Activated T-helper 9 cell treated with anti-CD3 and anti-CD28 coated beads, Interleukin-2, amount 50 U/mL, for 16 hours (primary cell): ENCODE measurements around the gene RAB17.
"Not testable (repeated sequence)": the region's sequence is repeated elsewhere in the genome, so short reads cannot be mapped to it uniquely, and the experiment has no call there.

Experiments used
- DNase-seq: peaks from one replicate; pipeline ENCODE4 v3.0.0-alpha.2; 2020; ENCODE audit warnings: low read depth

The RAB17 gene

DNA sequence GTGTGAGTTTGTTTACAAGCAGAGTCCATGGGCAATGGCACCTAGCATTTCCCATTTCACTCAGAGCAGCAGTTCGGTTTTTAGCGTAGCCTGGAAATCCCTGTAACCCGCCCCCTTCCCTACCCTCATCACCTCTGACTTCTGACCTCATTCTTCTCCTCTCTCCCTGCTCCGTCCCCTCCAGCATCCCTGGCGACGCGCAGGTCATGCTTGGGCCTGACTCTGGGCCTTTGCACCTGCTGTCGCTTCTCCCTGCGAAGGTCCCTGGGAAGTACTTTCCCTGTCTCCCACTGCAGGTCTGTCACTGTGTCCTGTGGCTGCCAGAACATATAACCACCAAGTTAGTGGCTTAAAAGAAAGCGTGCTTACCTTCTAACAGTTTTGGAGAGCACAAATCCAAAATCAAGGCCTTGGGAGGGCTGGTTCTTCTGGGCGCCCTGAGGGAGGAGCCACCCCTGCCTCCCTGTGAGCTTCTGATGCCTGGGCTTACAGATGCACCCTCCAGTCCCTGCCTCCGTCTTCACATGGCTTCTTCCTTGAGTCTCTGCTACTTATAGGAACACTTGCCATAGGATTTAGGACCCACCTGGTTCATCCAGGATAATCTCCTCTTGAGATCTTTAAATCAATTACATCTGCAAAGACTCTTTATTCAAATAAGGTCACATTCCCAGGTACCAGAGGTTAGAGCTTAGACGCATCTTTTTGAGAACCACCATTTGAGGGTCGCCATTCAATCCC is 8.1 kb upstream of the RAB17 start:
- no peak for DNase-seq

DNA sequence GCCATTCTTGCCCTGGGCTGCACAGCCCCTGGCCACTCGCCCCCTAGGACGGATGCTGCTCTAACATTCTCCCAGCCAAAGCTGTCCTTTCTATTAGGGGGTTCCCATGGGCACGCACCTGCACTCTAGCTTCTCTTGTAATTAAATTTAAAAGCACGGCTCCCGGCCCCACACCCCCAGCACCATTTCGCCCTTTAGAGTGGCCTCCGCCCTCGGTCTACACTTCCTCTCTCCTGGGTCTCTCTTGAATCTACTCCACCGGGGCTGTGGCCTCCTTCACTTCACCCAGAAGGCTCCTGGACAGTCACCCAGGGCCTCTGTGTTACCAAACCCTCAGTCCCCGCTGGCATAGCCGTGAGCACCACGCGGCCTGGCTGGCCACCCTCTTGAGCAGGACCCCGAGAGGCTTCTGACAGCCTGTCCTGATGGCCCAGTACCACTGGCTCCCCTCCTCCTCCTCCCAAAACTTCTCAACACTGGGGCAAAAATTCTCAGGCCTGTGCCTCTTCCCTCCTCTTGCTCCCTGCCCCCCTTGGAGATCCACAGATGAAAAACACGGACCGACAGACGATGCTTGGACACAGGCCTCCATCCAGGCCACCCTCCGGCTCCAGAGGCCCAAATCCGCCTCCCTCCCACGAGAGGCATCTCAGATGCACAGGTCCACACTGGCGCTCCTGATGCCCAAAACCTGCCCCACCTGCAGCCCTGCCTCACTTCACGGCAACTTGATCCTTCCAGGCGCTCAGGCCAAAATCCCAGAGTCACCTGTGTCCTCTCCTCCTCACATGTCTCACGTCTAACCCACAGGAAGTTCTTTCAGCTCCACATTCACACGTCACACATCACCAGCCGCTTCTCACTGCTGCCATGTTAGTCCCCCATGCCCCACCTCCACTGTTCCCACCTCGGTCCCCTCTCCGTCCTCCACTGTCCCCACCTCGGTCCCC is 6.9 kb upstream of the RAB17 start:
- no peak for DNase-seq

DNA sequence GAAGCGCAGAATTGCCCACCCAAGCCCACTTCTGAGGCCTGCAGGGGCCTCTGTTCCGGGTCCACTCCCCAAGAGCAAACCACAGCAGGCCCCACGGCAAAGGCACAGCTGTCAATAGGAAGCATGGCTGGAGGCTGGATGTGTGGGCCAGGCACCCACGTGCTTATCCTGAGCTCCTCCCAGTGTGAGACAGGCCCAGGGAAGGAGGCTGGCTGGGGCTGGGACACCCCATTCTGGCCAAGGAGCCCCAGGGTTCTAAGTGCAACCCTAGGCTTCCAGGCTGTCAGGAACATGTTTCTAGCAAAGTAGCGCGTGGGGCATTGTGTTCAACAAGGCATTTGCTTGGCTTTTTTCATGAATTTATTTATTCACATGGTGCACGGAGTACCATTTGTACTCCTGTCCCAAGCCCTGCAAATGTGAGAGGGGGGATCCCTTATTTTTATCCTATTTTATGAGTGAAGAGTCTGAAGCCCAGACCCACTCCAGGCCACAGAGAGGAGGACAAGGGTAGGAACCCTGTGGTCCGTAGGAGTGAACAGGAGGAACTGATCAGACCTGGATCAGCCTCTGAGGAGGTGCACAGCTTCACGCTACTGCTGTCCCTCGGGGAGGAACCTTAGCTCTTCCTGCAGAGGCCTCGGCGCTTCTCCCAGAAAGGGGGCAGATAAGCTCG is 6.1 kb upstream of the RAB17 start:
- DNase-seq, result no peak

DNA sequence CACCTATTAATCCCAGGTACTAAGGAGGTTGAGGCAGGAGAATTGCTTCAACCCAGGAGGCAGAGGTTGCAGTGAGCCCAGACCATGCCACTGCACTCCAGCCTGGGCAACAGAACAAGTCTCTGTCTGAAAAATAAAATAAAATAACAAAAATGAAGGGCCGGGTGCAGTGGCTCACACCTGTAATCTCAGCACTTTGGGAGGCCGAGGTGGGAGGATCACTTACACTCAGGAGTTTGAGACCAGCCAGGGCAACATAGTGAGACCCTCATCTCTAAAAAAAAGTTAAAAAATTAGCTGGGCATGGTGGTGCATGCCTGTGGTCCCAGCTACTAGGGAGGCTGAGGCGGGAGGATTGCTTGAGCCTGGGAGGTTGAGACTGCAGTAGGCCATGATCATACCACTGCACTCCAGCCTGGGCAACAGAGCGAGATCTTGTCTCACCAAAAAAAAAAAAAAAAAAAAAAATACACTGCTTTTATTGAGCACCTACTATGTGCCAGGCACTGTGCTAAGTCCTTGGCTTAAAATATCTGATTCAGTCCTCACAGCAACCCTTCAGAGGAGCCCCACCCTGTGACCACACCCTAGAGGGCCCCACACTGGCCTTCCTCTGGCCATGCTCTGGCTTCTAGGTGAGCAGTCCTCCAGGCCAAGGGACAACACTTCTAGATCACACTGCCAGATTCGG is 5.4 kb upstream of the RAB17 start:
- DNase-seq, result not testable (repeated sequence)

DNA sequence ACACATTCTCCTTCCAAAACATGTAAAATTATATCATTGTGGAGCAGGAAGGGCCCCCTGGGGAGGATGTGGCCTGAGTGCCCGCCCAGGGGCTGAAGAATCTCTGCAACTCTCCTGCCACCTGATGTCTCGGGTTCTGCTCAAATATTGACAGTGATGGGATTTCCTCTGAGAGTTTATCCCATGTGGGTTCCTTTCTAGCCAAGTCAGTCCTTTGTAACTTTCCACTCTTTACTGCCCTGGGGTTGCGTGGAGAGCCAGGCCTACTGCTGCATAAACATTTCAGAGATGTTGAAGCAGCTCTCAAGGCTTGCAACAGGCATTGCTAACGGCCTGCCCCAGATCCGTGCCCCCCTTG is 4.0 kb upstream of the RAB17 start:
- DNase-seq, result no peak

DNA sequence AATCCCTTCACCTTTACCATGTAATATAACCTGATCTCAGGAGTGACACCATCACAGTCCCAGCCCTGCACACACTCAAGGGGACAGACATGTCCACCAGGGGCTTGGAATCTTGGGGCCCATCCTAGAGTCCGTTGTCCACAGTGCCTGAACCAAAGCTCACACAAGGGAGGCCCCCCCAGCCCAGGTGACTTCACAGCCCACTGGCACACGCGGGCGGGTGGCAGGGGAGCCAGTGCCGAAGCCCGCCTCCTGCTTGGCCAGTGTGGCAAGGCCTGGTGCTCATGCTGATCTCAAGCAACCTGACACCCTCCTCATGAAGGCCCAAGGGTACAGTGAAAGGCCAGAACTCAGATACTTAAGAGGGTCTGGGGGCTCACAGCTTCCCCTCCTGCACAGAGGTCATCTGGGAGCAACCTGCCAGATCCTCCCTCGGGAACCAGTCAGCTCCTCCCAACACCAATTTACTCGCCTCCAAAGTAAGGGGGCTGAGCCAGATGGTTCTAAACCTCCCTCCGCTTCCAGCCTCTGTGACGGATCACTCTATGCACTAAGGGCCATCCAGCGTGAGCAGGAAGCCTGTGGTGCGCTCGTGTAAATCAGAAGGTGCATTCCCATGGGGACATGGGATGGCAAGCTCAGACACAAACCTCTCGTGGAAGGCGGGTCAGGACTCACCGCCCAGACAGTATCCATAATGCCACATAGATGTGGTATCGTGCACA is 3.2 kb upstream of the RAB17 start:
- DNase-seq, result no peak

DNA sequence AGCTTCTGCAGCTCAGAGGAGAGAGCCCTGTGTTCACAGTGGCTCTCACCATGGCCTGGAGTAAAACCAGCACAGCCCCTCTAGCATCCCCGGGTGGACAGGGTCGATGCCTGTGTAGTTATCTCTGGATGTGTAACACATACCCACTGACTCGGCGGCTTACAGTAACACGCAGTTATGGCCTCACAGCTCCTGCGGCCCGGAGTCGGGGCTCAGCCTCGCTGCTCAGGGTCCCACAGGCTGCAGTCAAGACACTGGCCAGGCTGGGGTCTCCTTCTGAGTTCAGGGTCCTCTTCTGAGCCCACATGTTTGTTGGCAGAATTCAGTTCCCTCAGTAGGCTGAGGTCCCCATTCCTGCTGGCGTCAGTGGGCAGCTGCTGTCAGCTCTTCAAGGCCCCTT is 2.5 kb upstream of the RAB17 start:
- DNase-seq, result no peak

DNA sequence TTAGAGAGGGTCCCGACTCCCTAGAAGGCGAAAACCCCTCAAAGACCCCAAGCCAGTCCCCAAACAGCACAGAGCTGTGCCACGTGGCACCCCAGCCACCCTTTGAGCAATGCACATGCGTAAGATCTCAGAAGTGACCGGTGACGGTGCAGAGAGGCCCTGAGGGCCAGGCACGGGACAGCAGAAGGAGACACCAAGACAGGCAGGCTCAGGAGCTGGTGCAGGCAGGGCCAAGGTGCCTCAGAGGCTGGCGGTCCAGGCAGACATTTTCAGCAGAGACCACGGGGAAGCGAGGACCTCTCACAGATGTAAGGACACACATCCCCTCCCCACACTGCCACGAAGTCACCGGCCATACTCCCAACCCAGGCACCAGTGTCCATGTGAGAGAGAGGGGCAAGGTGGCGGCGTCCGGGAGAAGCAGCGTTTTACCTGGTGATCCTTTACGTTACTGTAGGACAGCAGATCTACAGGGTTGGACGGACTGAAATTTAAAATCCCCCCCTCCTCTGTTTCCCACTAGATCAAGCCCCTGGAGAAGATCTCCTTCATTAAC is 2.0 kb upstream of the RAB17 start:
- no peak for DNase-seq

DNA sequence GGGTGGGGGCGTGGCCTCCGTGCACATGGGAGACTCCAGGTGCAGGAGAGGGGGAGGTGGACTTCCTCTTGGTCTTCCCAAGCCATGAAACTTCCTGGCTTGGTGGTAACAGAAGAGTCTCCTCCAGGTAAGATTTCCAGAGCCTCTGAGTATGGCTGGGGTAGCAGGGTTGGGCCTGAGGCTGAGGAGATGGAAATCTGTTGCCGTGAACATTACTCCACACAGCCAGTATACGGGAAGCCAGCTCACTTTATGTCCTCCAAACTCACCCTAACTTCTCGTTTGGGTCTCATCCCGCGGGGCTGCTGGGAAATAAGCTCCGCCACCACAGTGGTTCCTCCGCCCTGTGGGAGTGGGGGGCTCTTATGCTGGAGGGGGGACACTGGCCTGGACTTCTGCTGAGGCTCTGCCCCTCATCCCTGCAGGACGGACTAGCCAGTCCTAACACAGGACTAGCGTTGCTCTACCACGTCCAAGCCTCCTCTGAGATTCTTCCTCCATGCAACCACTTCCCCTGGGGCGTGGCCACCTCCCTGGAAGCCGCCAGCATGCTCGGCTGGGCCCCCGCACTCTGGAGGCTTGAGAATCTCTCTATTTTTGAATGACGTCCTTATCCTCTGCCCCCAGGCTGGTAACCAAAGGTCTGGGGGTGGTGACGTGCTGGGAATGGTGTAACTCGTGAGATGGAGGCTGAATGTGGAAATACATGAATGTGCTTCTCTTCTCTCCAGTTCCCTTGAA is 777 bp upstream of the RAB17 start:
- no peak for DNase-seq

DNA sequence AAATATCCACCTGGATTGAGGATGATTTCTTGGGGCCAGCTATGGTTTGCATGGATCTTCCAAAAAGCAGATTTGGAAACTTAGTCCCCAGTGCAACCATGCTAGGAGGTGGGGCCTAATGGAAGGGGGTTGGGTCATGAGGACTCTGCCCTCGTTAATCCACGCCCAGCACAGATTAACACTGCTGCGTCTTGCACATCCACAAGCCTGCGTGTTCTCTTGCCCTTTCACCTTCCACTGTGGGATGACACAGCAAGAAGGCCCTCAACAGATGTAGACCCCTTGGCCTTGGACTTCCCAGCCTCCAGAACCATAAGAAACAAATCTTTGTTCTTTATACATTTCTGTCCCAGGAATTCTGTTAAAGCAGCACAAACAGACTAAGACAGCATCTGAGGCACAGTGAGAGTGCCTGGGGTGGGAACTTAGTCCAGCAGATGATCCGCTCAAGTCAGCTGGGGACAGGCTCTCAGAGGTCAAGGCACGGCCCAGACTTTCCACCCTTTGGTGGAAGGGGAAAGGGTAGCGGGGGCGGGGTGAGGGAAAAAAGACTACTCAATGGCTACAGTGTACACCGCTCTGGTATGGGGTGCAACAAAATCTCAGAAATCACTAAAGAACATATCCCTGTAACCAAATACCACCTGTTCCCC is 2.4 kb downstream of the RAB17 start:
- no peak for DNase-seq

DNA sequence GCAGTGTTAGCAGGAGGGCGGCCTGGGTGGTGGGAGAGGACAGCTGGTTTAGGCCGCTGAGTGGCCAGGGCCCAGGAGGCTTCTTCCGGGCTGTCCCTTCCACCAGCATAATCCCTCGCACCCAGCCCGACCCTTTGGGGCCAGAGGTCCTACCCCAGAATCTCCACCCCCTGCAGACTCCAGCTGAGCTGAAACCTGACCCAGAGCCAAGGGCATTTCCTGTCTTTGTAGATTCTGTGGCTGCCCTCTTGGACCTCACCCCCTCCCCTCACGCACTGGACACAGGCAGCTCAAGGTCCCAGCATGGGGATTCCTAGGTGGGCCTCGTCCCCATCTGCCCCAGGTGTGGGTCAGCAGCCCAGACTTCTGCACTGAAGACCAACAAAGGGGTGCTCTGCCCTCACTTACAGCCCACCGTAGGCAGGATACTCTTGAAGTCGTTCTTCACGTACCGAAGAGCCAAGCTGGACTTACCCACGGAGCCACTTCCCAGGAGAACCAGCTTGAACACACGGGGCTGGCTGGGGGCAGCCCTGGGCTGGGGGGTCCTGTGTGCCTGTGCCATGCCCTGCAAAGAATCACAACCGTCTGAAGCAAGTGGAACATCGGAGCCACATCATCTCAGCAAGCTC is 4.8 kb downstream of the RAB17 start:
- no peak for DNase-seq

DNA sequence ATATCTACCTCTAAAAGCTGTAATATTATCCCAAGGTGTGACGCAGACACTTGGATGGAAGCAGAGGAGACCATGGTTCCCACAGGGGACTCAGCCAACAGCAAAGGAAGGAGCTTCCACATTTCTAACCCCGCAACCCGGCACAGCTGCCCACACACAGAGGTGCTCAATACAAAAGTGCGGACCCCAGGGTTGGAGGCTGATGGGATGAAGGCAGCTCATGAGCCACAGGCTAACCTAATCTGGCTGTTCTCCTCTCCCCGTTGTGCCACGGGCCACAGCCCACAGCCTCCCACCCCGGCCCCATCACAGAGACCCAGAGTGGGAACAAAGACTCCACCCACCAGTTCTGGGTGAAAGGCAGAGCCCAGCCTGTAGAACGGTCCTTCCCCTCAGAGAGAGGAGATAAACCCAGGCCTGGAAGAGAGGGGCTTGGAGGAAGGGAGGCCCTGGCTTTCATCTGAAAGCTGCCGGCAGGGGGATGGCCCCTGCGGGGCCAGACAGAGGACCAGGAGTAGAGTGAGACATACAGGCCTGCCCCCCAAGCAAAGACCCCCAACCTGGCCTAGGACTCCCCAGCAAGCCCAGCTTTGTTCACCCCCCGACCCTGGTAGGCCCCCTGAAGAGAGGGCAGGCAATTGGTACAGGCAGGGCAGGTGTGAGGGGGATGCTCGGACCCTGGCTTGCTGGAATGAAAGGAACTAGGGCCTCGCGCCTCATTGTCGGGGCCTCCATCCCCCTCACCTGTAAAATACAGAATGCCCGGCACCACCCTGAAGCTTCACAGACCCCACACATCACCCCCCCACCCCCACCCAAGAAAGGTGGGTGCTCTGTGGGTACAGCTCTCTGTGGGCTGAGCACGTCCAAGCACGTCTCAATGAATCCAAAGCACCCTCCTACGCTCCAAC is 6.9 kb downstream of the RAB17 start:
- no peak for DNase-seq

DNA sequence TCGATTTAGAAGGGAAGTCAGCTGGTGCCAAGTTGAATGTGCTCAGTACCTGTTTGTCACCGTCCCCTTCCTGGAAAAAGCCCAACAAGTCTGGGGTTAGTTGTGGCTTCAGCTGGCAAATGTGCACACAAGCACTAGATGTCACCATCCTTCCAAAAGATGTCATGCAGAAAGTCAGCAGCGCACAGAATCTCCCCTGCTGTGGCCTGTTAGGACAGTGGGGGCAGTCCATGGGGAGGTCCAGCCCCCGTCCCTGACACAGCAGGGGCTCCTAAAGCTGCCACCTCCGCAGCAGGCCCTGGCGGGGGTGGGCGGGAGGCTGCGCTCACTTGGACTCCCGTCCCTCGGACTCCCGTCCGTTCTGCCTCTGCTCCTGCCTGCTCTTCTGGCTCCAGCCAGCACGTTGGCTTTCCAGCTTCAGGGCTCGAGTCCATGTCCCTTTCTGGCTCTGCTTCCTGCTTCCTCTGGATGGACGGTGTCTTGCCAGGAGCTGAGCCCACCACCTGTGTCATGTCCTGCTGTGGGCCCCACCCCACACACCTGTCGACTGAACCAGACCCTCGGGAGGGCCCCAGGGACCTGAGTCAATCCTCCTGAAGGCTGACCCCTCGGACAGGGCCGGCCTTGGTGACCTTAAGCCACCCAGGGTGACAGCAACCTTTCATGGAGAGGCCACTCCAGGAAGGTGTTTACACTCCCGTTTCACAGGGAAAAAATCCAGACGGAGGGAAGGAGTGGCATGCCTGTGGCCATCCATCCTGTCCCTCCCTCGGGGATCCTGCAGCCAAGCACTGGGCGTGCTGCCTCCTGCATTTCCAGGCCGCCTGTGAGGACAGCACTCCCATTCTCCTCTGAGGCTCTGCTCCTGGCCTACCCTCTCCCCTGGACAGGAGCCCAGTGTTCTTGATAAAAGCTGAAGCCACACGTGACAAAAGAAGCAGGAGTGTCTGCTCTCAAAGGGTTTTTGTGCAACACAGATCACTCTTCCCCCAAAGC is 8.5 kb downstream of the RAB17 start:
- DNase-seq, result no peak

DNA sequence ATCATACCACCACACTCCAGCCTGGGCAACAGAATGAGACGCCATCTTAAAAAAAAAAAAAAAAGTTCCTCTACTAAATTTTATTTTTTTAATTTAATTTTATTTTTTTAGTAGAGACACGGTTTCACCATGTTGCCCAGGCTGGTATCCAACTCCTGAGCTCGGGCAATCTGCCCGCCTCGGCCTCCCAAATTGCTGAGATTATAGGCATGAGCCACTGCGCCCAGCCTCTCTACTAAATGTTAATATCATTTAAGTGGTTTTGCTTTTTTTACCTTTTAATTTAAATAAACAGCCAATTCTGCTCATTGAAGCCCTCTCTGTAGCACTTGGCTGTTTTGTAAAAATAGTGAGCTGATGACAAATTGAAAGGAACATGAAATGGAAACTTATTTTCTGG is 9.2 kb downstream of the RAB17 start:
- DNase-seq, result no peak

DNA sequence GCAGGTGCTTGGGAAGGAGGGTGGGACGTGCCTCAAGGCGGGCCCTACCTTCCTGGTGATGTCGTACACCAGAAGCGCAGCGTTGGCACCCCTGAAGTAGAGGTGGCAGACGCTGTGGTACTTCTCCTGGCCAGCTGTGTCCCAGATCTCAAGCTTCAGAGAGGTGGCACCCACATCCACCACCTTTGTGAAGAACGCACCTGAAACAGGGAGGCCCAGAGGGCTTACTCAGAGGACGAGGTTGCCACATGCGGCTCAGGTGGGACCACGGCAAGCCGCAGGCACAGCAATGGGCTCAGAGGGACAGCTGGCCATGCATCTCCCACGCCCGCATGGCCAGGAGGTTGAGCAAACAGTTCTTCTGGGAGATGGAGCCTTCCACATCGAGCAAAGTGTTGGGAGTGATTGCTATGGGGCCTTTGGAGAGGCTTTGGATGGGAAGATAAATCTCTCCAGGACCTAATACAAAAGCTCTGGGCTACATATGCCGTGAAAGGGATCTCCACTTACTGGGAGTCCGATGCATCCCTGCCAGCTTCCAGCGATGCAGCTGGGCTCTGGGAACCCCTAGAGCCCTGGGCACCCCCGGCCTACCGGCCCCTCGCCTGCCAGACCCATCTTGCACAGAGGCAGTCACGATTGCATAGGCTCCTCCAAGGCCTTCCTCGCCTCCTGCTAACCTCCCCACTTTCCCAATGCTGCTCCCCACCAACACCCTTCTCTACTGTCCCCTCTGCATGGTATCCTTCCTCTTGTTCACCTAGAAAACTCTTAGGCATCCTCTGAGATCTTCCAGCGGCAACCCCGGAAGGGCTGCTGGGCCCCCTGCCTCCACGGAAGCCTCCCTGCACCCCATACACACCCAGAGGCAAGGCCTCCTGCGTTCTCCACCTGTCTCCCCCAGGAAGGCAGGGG is 12.3 kb downstream of the RAB17 start:
- no peak for DNase-seq

DNA sequence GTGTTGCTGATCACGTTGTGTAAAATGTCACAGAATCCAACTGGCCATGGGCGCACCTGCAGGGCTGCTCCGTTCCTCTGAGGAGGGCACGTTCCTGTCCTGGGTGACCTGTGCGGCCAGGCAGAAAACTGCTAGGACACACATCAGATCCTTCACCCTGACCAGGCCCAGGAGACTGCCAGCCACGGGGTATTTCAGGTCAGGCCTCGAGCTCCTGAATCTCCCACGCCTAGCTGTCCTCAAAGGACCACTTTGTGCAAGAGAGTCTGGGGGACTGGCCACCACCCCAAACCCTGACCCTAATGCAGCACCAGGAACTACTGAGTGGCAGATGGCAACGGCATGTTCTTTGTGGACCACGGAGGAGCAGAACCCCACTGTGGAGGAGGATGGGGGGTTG is 13.1 kb downstream of the RAB17 start:
- DNase-seq, result no peak
